LNCAP (cell line): ENCODE results near the gene HIC1.

Experiments
- CTCF ChIP-seq: fragments of 450-650 bp; IDR thresholded peaks from 2 replicates; pipeline ENCODE4 v1.5.1; 2017; ENCODE audit warnings: mild to moderate bottlenecking

The HIC1 gene

GRCh38 chr17:2063261-2064146, 8.6 kb downstream of the HIC1 start:
- no peak for TF ChIP-seq CTCF

DNA sequence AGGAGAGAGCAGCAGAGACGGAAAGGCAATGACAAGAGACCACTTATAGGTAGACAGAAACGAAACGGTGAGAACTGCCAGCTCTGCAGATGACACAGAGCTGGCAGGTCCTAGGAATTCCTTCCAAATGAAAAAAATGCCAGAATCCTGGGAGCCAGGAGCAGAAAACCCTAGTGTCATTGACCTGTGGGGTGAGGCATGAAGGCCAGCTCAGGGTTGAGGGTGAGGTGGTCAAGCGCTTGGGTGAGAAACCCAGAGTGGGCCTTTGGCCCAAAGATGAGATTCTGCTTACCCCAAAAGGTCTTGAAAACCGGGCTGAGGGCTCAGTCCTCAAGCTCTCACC, 9.2 kb downstream of the HIC1 start:
- TF ChIP-seq CTCF, result no peak

- TF ChIP-seq CTCF, result no peak
Measured at GRCh38 chr17:2064520-2064971, 9.6 kb downstream of the HIC1 start.

DNA sequence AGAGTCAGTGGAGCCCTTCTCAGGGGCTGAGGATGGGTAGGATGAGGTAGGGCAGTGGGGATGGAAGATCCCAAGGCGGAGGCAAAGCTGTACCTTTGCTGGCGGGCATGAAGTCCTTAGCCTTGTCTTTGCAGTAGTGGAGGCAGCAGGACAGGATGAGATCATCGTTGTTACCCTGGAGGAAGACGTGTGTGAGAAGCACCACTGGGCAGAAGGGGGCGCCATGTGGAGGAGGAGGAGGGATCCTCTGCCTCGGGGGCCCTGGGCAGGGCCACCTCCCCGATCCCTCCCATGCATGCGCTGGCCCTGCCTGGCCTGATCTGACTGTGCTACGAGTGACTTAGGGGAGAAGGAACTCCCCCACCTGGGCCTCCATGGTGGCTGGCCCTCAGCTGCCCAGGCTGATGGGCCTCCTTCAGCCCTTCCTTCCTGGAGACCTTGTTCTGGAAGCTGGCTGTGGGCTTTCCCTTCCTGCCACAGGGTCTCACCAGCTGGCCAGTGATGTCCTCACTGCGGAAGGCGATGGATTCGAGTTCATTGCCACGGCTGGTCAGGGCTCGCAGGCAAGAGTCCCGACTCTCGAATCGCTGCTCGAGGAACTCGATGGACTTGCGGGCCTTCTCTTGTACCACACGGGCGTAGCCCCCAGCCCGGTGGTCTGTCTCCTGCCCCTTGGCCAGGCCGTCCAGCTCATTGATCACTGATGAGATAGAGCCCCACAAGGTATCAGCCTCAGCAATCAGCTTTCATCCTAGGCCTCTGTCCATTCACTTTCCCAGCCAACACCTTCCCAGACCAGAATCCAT, 10.3 kb downstream of the HIC1 start:
- peak; percentile 35 for TF ChIP-seq CTCF

- no peak for TF ChIP-seq CTCF
Measured at GRCh38 chr17:2065949-2066400, 11.1 kb downstream of the HIC1 start.

GRCh38 chr17:2067048-2067561, 12.2 kb downstream of the HIC1 start:
- TF ChIP-seq CTCF, result no peak

DNA sequence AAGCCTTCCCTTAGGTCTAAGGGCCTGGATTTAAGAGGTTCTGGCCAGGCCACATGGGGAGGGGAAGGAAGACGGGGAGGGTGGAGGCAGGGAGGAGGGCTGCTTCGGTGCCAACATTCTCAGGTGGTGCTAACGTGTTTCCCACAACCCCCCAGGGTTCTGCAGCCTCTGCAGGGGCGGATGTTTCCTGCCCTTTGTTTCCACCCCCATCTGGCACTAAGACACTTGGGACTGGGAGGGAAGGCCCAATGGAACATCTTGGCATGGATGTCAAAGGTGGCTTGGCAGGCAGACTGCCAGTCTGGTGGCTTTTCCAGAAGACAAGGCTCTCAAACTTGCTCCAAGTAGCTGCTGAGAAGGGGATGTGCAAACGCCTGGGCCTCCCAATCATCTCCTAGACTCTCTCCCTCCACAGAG, 12.7 kb downstream of the HIC1 start:
- no peak for TF ChIP-seq CTCF
